Renal cortex interstitium (tissue), 11 donors: ENCODE measurements around the gene DACT2. TPM values are rescaled to one million over a fixed set of nuclear protein-coding genes. Genes with fewer than 3 reads are reported as not detected.
"Not testable (repeated sequence)": the region's sequence is repeated elsewhere in the genome, so short reads cannot be mapped to it uniquely, and the experiment has no call there.

Experiments
- DNase-seq, 11 donors: peaks; one replicate each; pipeline ENCODE4 v3.0.0-alpha.2; 2013; ENCODE audit warnings: low read depth in 9 of 11, low spot score in 4 of 11; ENCODE audit errors: extremely low read depth in 1 of 11
- polyA plus RNA-seq, 3 donors: library from polyadenylated mRNA; unstranded; fragments of 120-200 nt; gene quantifications; one replicate each; pipeline ENCODE4 v1.2.1, GENCODE V29; 2013; ENCODE audit not compliant: insufficient read length in 3 of 3

The DACT2 gene
- polyA plus RNA-seq, 3 donors = 18.2 to 26.4 (median 22.6) TPM

- DNase-seq = no peak
Measured at GRCh38 chr6:168293636-168294530, 25.7 kb downstream of the DACT2 start.

GRCh38 chr6:168292826-168293225 lies 26.8 kb downstream of the DACT2 start:
- peak in 4 of 11 donors; percentile 63 to 74 (median 66) for DNase-seq

- no peak for DNase-seq
Measured at GRCh38 chr6:168291450-168291849, 28.1 kb downstream of the DACT2 start.

- no peak for DNase-seq
Measured at GRCh38 chr6:168290095-168290494, 29.5 kb downstream of the DACT2 start.

- no peak for DNase-seq
Measured at GRCh38 chr6:168289571-168289962, 30.0 kb downstream of the DACT2 start.

- DNase-seq = no peak
Measured at GRCh38 chr6:168288781-168289570, 30.6 kb downstream of the DACT2 start.

GRCh38 chr6:168287460-168287859 lies 32.1 kb downstream of the DACT2 start:
- not testable (repeated sequence) for DNase-seq

- not testable (repeated sequence) for DNase-seq
Measured at GRCh38 chr6:168286771-168287446, 32.7 kb downstream of the DACT2 start.

GRCh38 chr6:168286116-168286515 lies 33.5 kb downstream of the DACT2 start:
- DNase-seq = no peak

- DNase-seq = no peak
Measured at GRCh38 chr6:168285456-168285855, 34.1 kb downstream of the DACT2 start.

GRCh38 chr6:168284187-168284586 lies 35.4 kb downstream of the DACT2 start:
- no peak for DNase-seq

- DNase-seq = no peak
Measured at GRCh38 chr6:168283686-168284025, 35.9 kb downstream of the DACT2 start.

GRCh38 chr6:168282985-168283685 lies 36.4 kb downstream of the DACT2 start:
- no peak for DNase-seq

- DNase-seq = no peak
Measured at GRCh38 chr6:168281826-168282225, 37.8 kb downstream of the DACT2 start.

- not testable (repeated sequence) for DNase-seq
Measured at GRCh38 chr6:168281314-168281713, 38.3 kb downstream of the DACT2 start.

- no peak for DNase-seq
Measured at GRCh38 chr6:168280899-168281245, 38.7 kb downstream of the DACT2 start.

- no peak for DNase-seq
Measured at GRCh38 chr6:168280020-168280898, 39.3 kb downstream of the DACT2 start.

GRCh38 chr6:168279403-168279935 lies 40.1 kb downstream of the DACT2 start:
- DNase-seq = no peak
